ENCODE results near the gene INHBE.

DNA sequence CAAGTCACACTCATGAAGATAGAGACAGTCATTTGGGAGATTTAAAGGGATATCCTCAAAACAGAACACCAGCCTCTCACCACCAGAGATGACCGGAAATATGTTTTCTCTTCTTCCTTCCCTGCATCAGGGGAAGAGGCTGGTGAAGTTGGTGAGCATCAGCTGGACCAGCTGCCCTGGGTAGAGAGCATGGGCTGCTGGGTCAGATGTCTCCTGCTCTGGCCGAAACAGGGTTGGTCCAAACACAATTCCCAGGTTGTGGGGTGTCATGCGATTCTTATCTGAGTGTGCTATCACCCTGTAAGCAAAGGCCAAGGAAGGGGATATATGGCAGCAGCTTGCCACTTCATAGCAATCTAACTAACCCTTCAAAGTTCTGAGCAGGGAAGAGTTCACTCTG lies 17.3 kb downstream of the INHBE start:
- TF ChIP-seq POLR2AphosphoS5 (IDR thresholded peaks at IDR 0.05; ENCODE audit: low read depth, low read length) = no peak
- no peak for TF ChIP-seq POLR2A (IDR thresholded peaks at IDR 0.05; ENCODE audit: low read depth, low read length)
- no peak for TF ChIP-seq TAF1 (IDR thresholded peaks at IDR 0.05; ENCODE audit: borderline replicate concordance, low read depth, low read length)
